ENCODE data around the gene RDH11.
"Not testable (repeated sequence)": the region's sequence is repeated elsewhere in the genome, so short reads cannot be mapped to it uniquely, and the experiment has no call there.

Gene RDH11

GRCh38 chr14:67703997-67704396 is 8.4 kb upstream of the RDH11 start:
- DNase-seq, result no peak

- not testable (repeated sequence) for DNase-seq
Observed at GRCh38 chr14:67701492-67701891, 5.9 kb upstream of the RDH11 start, which contains the start of gene RDH12. RDH12 (plus strand) TSS chr14:67701886; CDS start chr14:67722643, 20,757 bp downstream.

GRCh38 chr14:67698179-67698578 is 2.6 kb upstream of the RDH11 start:
- DNase-seq, result no peak

- DNase-seq, result no peak
Observed at GRCh38 chr14:67697006-67697405, 1.4 kb upstream of the RDH11 start.

- peak; percentile 87 for DNase-seq
Observed at GRCh38 chr14:67694791-67695393, 672 bp downstream of the RDH11 start.

GRCh38 chr14:67690011-67690410 is 5.6 kb downstream of the RDH11 start:
- no peak for DNase-seq

- no peak for DNase-seq
Observed at GRCh38 chr14:67683842-67684241, 11.7 kb downstream of the RDH11 start.

GRCh38 chr14:67680941-67681340 is 14.6 kb downstream of the RDH11 start:
- DNase-seq, result no peak

GRCh38 chr14:67680121-67680602 is 15.4 kb downstream of the RDH11 start:
- no peak for DNase-seq

- DNase-seq, result no peak
Observed at GRCh38 chr14:67679006-67679405, 16.6 kb downstream of the RDH11 start.

GRCh38 chr14:67675219-67675582 is 20.4 kb downstream of the RDH11 start:
- no peak for DNase-seq

GRCh38 chr14:67674480-67675218 is 20.9 kb downstream of the RDH11 start, which contains the start of gene VTI1B:
VTI1B (minus strand) TSS chr14:67674632; CDS start chr14:67674489, 143 bp downstream.
- DNase-seq, result no peak

GRCh38 chr14:67674139-67674479 is 21.5 kb downstream of the RDH11 start:
- no peak for DNase-seq

GRCh38 chr14:67673451-67673850 is 22.1 kb downstream of the RDH11 start:
- DNase-seq, result no peak

GRCh38 chr14:67668559-67668958 is 27.0 kb downstream of the RDH11 start:
- DNase-seq, result no peak

GRCh38 chr14:67666750-67667449 is 28.7 kb downstream of the RDH11 start:
- DNase-seq, result no peak

GRCh38 chr14:67665868-67666267 is 29.7 kb downstream of the RDH11 start:
- DNase-seq, result no peak

GRCh38 chr14:67663633-67664032 is 31.9 kb downstream of the RDH11 start:
- no peak for DNase-seq

GRCh38 chr14:67653651-67654280 is 41.8 kb downstream of the RDH11 start:
- no peak for DNase-seq

- DNase-seq, result no peak
Observed at GRCh38 chr14:67652189-67652588, 43.4 kb downstream of the RDH11 start.

GRCh38 chr14:67650694-67651093 is 44.9 kb downstream of the RDH11 start:
- no peak for DNase-seq

- DNase-seq, result no peak
Observed at GRCh38 chr14:67650151-67650550, 45.4 kb downstream of the RDH11 start.

- no peak for DNase-seq
Observed at GRCh38 chr14:67646131-67646530, 49.4 kb downstream of the RDH11 start.

All from NCI-H1436 treated with DMSO at 0.1 percent for 48 hours (cell line).